ENCODE measurements around the gene CCDC81.

CCDC81 gene

GRCh38 chr11:86469491-86470388, 95.1 kb downstream of the CCDC81 start:
- DNase-seq: no peak
